Ecto neural progenitor cell (in vitro differentiated cells): Measurements from ENCODE around the gene DMBX1.

Experiments
- DNase-seq: peaks from one replicate; pipeline ENCODE4 v3.0.0-alpha.2; 2018; ENCODE audit warnings: low spot score

The DMBX1 gene

GRCh38 chr1:46459315-46459714 is 30.3 kb upstream of the DMBX1 start:
- DNase-seq: no peak

- no peak for DNase-seq
Measured at GRCh38 chr1:46461017-46461808, 28.4 kb upstream of the DMBX1 start.

- no peak for DNase-seq
Measured at GRCh38 chr1:46461809-46462448, 27.7 kb upstream of the DMBX1 start.

GRCh38 chr1:46464013-46464548 is 25.6 kb upstream of the DMBX1 start:
- no peak for DNase-seq

GRCh38 chr1:46464915-46465314 is 24.7 kb upstream of the DMBX1 start:
- DNase-seq: no peak

- no peak for DNase-seq
Measured at GRCh38 chr1:46465981-46466476, 23.6 kb upstream of the DMBX1 start.

- DNase-seq: peak; percentile 96
Measured at GRCh38 chr1:46466477-46467182, 23.0 kb upstream of the DMBX1 start.

- no peak for DNase-seq
Measured at GRCh38 chr1:46467183-46467504, 22.5 kb upstream of the DMBX1 start.

- DNase-seq: no peak
Measured at GRCh38 chr1:46469881-46470280, 19.8 kb upstream of the DMBX1 start.

- no peak for DNase-seq
Measured at GRCh38 chr1:46471848-46472492, 17.7 kb upstream of the DMBX1 start.

- no peak for DNase-seq
Measured at GRCh38 chr1:46472498-46473181, 17.0 kb upstream of the DMBX1 start.

GRCh38 chr1:46473991-46474390 is 15.6 kb upstream of the DMBX1 start:
- no peak for DNase-seq

- DNase-seq: no peak
Measured at GRCh38 chr1:46474570-46474969, 15.1 kb upstream of the DMBX1 start.

GRCh38 chr1:46476673-46477072 is 13.0 kb upstream of the DMBX1 start:
- no peak for DNase-seq

GRCh38 chr1:46477153-46477929 is 12.3 kb upstream of the DMBX1 start:
- peak; percentile 84 for DNase-seq

- no peak for DNase-seq
Measured at GRCh38 chr1:46478721-46479485, 10.7 kb upstream of the DMBX1 start.

- DNase-seq: peak; percentile 91
Measured at GRCh38 chr1:46479744-46480350, 9.8 kb upstream of the DMBX1 start.

GRCh38 chr1:46480959-46481646 is 8.5 kb upstream of the DMBX1 start:
- DNase-seq: no peak

GRCh38 chr1:46481961-46482360 is 7.7 kb upstream of the DMBX1 start:
- DNase-seq: no peak
